Liver (tissue), 9 donors: ENCODE results near the gene MYO16. TPM values are rescaled to one million over a fixed set of nuclear protein-coding genes. Genes with fewer than 3 reads are reported as not detected.

ENCODE experiments used
- DNase-seq: peaks from one replicate; pipeline ENCODE4 v3.0.0-alpha.2; 2017; ENCODE audit warnings: low spot score
- H3K27ac ChIP-seq, 2 donors: one replicate each; pipeline ENCODE4 v1.7.0; 2013; ENCODE audit warnings: inconsistent platforms in 2 of 2, low read length in 2 of 2, control low read depth in 1 of 2, low read depth in 1 of 2, mild to moderate bottlenecking in 1 of 2
- H3K27me3 ChIP-seq, 4 donors: one replicate each; pipeline versions ENCODE4 v1.6.1 to v1.7.0; 2013; ENCODE audit warnings: low read length in 3 of 4, inconsistent platforms in 1 of 4, mild to moderate bottlenecking in 1 of 4, moderate library complexity in 1 of 4; ENCODE audit not compliant: control insufficient read depth in 4 of 4, insufficient read depth in 4 of 4
- H3K36me3 ChIP-seq, 4 donors: one replicate each; pipeline versions ENCODE4 v1.6.1 to v1.7.0; 2013; ENCODE audit warnings: low read length in 3 of 4, mild to moderate bottlenecking in 3 of 4, low read depth in 1 of 4, moderate library complexity in 1 of 4; ENCODE audit not compliant: control insufficient read depth in 4 of 4, insufficient read depth in 3 of 4
- H3K4me1 ChIP-seq, 4 donors: one replicate each; pipeline versions ENCODE4 v1.6.1 to v1.7.0; 2013; ENCODE audit warnings: low read length in 3 of 4, mild to moderate bottlenecking in 3 of 4, moderate library complexity in 1 of 4; ENCODE audit not compliant: control insufficient read depth in 4 of 4, insufficient read depth in 4 of 4
- H3K4me3 ChIP-seq, 3 donors: one replicate each; pipeline versions ENCODE4 v1.6.1 to v1.7.0; 2013; ENCODE audit warnings: low read length in 3 of 3, control low read depth in 1 of 3, low read depth in 1 of 3, mild to moderate bottlenecking in 1 of 3
- H3K9ac ChIP-seq, 2 donors: one replicate each; pipeline ENCODE4 v1.7.0; 2013; ENCODE audit warnings: low read length in 2 of 2, mild to moderate bottlenecking in 2 of 2, moderate library complexity in 2 of 2, control low read depth in 1 of 2, low read depth in 1 of 2
- H3K9me3 ChIP-seq, 4 donors: one replicate each; pipeline versions ENCODE4 v1.6.1 to v1.7.0; 2013; ENCODE audit warnings: low read length in 3 of 4; ENCODE audit not compliant: control insufficient read depth in 4 of 4
- EGR1 ChIP-seq, 2 donors: IDR thresholded peaks; 2 replicates each; pipeline ENCODE4 v1.6.1; 2016 to 2018; ENCODE audit warnings: antibody characterized with exemption in 2 of 2, low read depth in 2 of 2
- FOXA1 ChIP-seq: IDR thresholded peaks from 2 replicates; pipeline ENCODE4 v1.6.1; 2016; ENCODE audit warnings: antibody characterized with exemption
- FOXA2 ChIP-seq: IDR thresholded peaks from 2 replicates; pipeline ENCODE4 v1.6.1; 2016; ENCODE audit warnings: antibody characterized with exemption
- GABPA ChIP-seq, 2 donors: IDR thresholded peaks in 1 of 2; conservative IDR thresholded peaks in 1 of 2; 2 replicates each; pipeline ENCODE4 v1.6.1; 2016; ENCODE audit warnings: antibody characterized with exemption in 2 of 2, mild to moderate bottlenecking in 1 of 2, moderate library complexity in 1 of 2
- HNF4A ChIP-seq, 2 donors: conservative IDR thresholded peaks; 2 replicates each; pipeline ENCODE4 v1.6.1; 2016; ENCODE audit warnings: antibody characterized with exemption in 2 of 2, mild to moderate bottlenecking in 2 of 2
- HNF4G ChIP-seq: IDR thresholded peaks from 2 replicates; pipeline ENCODE4 v1.6.1; 2016; ENCODE audit warnings: antibody characterized with exemption
- JUND ChIP-seq, 2 donors: IDR thresholded peaks; 2 replicates each; pipeline ENCODE4 v1.6.1; 2016; ENCODE audit warnings: antibody characterized with exemption in 2 of 2
- NR2F2 ChIP-seq: IDR thresholded peaks from 2 replicates; pipeline ENCODE4 v1.6.1; 2016; ENCODE audit warnings: antibody characterized with exemption
- RAD21 ChIP-seq, 2 donors: IDR thresholded peaks; 2 replicates each; pipeline ENCODE4 v1.6.1; 2016; ENCODE audit warnings: antibody characterized with exemption in 2 of 2, mild to moderate bottlenecking in 2 of 2
- RXRA ChIP-seq, 2 donors: IDR thresholded peaks; 2 replicates each; pipeline ENCODE4 v1.6.1; 2017 to 2018; ENCODE audit warnings: antibody characterized with exemption in 2 of 2, mild to moderate bottlenecking in 1 of 2
- SP1 ChIP-seq: IDR thresholded peaks from 2 replicates; pipeline ENCODE4 v1.6.1; 2018; ENCODE audit warnings: antibody characterized with exemption, mild to moderate bottlenecking
- TAF1 ChIP-seq: conservative IDR thresholded peaks from 2 replicates; pipeline ENCODE4 v1.6.1; 2016; ENCODE audit warnings: antibody characterized with exemption, mild to moderate bottlenecking
- YY1 ChIP-seq: IDR thresholded peaks from 2 replicates; pipeline ENCODE4 v1.6.1; 2016; ENCODE audit warnings: antibody characterized with exemption, mild to moderate bottlenecking
- WGBS: extraction: QIAGEN DNeasy Blood & Tissue Kit; methylation state at CpG from one replicate; pipeline ENCODE4 v1.1.7; 2013; 5-methylcytosine and 5-hydroxymethylcytosine counted together
- polyA plus RNA-seq, 2 donors: library from polyadenylated mRNA; stranded (reverse) in 1 of 2; unstranded in 1 of 2; fragments of 200-250 nt in 1 of 2; fragments of >200 nt in 1 of 2; fragmentation: Nextera tagmentation in 1 of 2; extraction: Ambion mirVana in 1 of 2; gene quantifications; one replicate each; pipeline versions ENCODE4 v1.2.1 to v1.2.3, GENCODE V29; 2013 to 2015
- total RNA-seq, 2 donors: library from RNA; depleted of rRNA; stranded (reverse); fragments of >200 nt; gene quantifications; one replicate each; pipeline ENCODE4 v1.2.3, GENCODE V29; 2014
- TF ChIP-seq, protein P1 (sequence below): IDR thresholded peaks from 2 replicates; pipeline ENCODE4 v1.6.1; 2016; ENCODE audit warnings: antibody characterized with exemption
- TF ChIP-seq, protein P2 (sequence below): IDR thresholded peaks from 2 replicates; pipeline ENCODE4 v1.6.1; 2016; ENCODE audit warnings: antibody characterized with exemption
- TF ChIP-seq, protein P3 (sequence below): IDR thresholded peaks from 2 replicates; pipeline ENCODE4 v1.6.1; 2016; ENCODE audit warnings: antibody characterized with exemption, mild to moderate bottlenecking
- TF ChIP-seq, protein P4 (sequence below): fragments of 150-350 bp; IDR thresholded peaks from 2 replicates; pipeline ENCODE4 v1.5.1; 2017; ENCODE audit warnings: improper control_type of control experiment, low read depth, low read length; ENCODE audit not compliant: missing input control
- TF ChIP-seq, protein P5 (sequence below): IDR thresholded peaks from 2 replicates; pipeline ENCODE4 v1.6.1; 2016; ENCODE audit warnings: antibody characterized with exemption
- donor health status: healthy.
- donor health status: healthy.
- donor health status: healthy.
- donor health status: healthy.
- donor health status: healthy.

MYO16 gene
- total and polyA plus RNA-seq, 4 donors, result 0.37 to 1.1 (median 0.68) TPM

DNA sequence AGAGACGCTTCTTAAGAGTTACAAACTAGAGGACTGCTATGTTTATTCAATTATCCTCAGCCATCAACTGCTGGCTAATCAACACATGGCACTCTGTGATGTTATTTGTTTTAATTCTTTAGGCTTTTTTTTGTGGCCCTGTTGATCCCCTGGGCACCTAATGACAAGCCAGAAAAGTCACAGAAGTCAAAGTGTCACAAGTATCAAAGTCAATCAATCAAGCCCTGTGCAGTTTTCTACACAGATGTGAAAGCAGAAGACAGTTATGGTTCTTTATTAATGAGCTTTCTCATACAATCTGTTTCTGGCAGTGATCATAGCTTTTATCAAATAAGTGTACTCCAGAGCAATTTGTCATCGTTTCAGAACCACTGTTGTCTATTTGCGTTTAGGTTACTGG, 34.3 kb downstream of the MYO16 start:
- Histone ChIP-seq H3K27me3 (no peaks in the 10 kb centered on the region), H3K9ac (no peak overlapping the region), H3K9me3 (peaks cover 4 to 8% (median 6%) of the 10 kb centered on the region in 4 donors), H3K36me3 (no peaks in the 10 kb centered on the region), H3K4me3 (no peak overlapping the region), H3K4me1 (no peaks in the 10 kb centered on the region), H3K27ac (no peak overlapping the region)
- 72% methylated on average over 3 of the region's 3 CpGs for WGBS
- DNase-seq, result no peak
- TF ChIP-seq JUND (IDR thresholded peaks at IDR 0.05) (no peak), GABPA (IDR thresholded peaks at IDR 0.05 in 1 of 2, conservative IDR thresholded peaks at IDR 0.05 in 1 of 2) (no peak), FOXA2 (no peak), SP1 (no peak), HNF4G (no peak)
- TF ChIP-seq, protein P1, sequence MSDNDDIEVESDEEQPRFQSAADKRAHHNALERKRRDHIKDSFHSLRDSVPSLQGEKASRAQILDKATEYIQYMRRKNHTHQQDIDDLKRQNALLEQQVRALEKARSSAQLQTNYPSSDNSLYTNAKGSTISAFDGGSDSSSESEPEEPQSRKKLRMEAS, result no peak
- TF ChIP-seq, protein P2, sequence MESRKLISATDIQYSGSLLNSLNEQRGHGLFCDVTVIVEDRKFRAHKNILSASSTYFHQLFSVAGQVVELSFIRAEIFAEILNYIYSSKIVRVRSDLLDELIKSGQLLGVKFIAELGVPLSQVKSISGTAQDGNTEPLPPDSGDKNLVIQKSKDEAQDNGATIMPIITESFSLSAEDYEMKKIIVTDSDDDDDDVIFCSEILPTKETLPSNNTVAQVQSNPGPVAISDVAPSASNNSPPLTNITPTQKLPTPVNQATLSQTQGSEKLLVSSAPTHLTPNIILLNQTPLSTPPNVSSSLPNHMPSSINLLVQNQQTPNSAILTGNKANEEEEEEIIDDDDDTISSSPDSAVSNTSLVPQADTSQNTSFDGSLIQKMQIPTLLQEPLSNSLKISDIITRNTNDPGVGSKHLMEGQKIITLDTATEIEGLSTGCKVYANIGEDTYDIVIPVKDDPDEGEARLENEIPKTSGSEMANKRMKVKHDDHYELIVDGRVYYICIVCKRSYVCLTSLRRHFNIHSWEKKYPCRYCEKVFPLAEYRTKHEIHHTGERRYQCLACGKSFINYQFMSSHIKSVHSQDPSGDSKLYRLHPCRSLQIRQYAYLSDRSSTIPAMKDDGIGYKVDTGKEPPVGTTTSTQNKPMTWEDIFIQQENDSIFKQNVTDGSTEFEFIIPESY, result no peak

DNA sequence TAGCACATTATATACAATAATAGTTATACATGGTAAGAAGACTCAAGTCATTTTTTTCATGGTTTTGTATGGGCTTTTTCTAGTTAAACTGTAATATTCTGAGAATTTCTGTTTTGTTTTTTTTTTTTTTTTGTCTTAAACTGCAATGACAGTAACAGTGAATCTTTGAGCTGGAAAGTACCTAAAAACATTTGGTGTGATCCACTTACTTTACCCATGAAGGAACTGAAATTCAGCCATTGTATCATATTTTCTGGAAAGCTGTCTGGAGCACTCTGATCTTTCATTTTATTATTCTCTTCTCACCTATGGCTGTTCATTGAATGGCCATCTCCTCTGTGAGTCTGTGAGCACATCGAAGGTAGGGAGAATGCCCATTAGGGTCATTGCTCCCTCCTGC, 37.8 kb downstream of the MYO16 start:
- WGBS, result 82% methylated on average over 1 of the region's 1 CpG
- Histone ChIP-seq H3K36me3 (no peaks in the 10 kb centered on the region), H3K4me1 (no peaks in the 10 kb centered on the region), H3K9me3 (peaks cover 4 to 10% (median 6%) of the 10 kb centered on the region in 4 donors), H3K9ac (no peak overlapping the region), H3K27me3 (no peaks in the 10 kb centered on the region), H3K4me3 (no peak overlapping the region), H3K27ac (no peak overlapping the region)
- no peak for TF ChIP-seq JUND (IDR thresholded peaks at IDR 0.05)
- TF ChIP-seq, protein P2, result no peak
- TF ChIP-seq, protein P3, sequence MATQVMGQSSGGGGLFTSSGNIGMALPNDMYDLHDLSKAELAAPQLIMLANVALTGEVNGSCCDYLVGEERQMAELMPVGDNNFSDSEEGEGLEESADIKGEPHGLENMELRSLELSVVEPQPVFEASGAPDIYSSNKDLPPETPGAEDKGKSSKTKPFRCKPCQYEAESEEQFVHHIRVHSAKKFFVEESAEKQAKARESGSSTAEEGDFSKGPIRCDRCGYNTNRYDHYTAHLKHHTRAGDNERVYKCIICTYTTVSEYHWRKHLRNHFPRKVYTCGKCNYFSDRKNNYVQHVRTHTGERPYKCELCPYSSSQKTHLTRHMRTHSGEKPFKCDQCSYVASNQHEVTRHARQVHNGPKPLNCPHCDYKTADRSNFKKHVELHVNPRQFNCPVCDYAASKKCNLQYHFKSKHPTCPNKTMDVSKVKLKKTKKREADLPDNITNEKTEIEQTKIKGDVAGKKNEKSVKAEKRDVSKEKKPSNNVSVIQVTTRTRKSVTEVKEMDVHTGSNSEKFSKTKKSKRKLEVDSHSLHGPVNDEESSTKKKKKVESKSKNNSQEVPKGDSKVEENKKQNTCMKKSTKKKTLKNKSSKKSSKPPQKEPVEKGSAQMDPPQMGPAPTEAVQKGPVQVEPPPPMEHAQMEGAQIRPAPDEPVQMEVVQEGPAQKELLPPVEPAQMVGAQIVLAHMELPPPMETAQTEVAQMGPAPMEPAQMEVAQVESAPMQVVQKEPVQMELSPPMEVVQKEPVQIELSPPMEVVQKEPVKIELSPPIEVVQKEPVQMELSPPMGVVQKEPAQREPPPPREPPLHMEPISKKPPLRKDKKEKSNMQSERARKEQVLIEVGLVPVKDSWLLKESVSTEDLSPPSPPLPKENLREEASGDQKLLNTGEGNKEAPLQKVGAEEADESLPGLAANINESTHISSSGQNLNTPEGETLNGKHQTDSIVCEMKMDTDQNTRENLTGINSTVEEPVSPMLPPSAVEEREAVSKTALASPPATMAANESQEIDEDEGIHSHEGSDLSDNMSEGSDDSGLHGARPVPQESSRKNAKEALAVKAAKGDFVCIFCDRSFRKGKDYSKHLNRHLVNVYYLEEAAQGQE, result no peak
- no peak for TF ChIP-seq SP1
- TF ChIP-seq, protein P4, sequence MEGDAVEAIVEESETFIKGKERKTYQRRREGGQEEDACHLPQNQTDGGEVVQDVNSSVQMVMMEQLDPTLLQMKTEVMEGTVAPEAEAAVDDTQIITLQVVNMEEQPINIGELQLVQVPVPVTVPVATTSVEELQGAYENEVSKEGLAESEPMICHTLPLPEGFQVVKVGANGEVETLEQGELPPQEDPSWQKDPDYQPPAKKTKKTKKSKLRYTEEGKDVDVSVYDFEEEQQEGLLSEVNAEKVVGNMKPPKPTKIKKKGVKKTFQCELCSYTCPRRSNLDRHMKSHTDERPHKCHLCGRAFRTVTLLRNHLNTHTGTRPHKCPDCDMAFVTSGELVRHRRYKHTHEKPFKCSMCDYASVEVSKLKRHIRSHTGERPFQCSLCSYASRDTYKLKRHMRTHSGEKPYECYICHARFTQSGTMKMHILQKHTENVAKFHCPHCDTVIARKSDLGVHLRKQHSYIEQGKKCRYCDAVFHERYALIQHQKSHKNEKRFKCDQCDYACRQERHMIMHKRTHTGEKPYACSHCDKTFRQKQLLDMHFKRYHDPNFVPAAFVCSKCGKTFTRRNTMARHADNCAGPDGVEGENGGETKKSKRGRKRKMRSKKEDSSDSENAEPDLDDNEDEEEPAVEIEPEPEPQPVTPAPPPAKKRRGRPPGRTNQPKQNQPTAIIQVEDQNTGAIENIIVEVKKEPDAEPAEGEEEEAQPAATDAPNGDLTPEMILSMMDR, result no peak
- no peak for TF ChIP-seq YY1
- TF ChIP-seq, protein P5, sequence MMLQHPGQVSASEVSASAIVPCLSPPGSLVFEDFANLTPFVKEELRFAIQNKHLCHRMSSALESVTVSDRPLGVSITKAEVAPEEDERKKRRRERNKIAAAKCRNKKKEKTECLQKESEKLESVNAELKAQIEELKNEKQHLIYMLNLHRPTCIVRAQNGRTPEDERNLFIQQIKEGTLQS, result no peak
- no peak for TF ChIP-seq GABPA (IDR thresholded peaks at IDR 0.05 in 1 of 2, conservative IDR thresholded peaks at IDR 0.05 in 1 of 2)
- TF ChIP-seq EGR1 (IDR thresholded peaks at IDR 0.05; ENCODE audit: low read depth in 2 of 2), result no peak
- no peak for TF ChIP-seq FOXA2
- TF ChIP-seq, protein P1, result no peak
- no peak for TF ChIP-seq NR2F2
- TF ChIP-seq TAF1, result no peak
- TF ChIP-seq FOXA1, result no peak
- TF ChIP-seq RAD21 (IDR thresholded peaks at IDR 0.05), result no peak
- no peak for TF ChIP-seq HNF4G
- no peak for TF ChIP-seq RXRA (IDR thresholded peaks at IDR 0.05)
- no peak for TF ChIP-seq HNF4A (conservative IDR thresholded peaks at IDR 0.05)
- DNase-seq, result no peak
